HUES48 (cell line): ENCODE results near the gene ADH5.
"Not testable (repeated sequence)": the region's sequence is repeated elsewhere in the genome, so short reads cannot be mapped to it uniquely, and the experiment has no call there.

Source experiments
- H3K27ac ChIP-seq: one replicate; pipeline ENCODE4 v1.7.0; 2013; ENCODE audit warnings: low read depth, low read length, inconsistent platforms
- H3K27me3 ChIP-seq: 2 replicates; pipeline ENCODE4 v1.6.1; 2013; ENCODE audit warnings: mild to moderate bottlenecking, low read length; ENCODE audit not compliant: control insufficient read depth, insufficient read depth
- H3K36me3 ChIP-seq: 2 replicates; pipeline ENCODE4 v1.6.1; 2013; ENCODE audit warnings: low read length; ENCODE audit not compliant: control insufficient read depth, insufficient read depth
- H3K4me1 ChIP-seq: 2 replicates; pipeline ENCODE4 v1.6.1; 2013; ENCODE audit warnings: mild to moderate bottlenecking, low read length; ENCODE audit not compliant: control insufficient read depth, insufficient read depth
- H3K4me3 ChIP-seq: 2 replicates; pipeline ENCODE4 v1.5.1; 2013; ENCODE audit warnings: mild to moderate bottlenecking, low read depth, low read length
- H3K9ac ChIP-seq: 2 replicates; pipeline ENCODE4 v1.6.1; 2013; ENCODE audit warnings: mild to moderate bottlenecking, low read depth, low read length, moderate library complexity
- H3K9me3 ChIP-seq: 2 replicates; pipeline ENCODE4 v1.6.1; 2013; ENCODE audit warnings: low read length; ENCODE audit not compliant: control insufficient read depth, insufficient read depth

Gene ADH5

DNA sequence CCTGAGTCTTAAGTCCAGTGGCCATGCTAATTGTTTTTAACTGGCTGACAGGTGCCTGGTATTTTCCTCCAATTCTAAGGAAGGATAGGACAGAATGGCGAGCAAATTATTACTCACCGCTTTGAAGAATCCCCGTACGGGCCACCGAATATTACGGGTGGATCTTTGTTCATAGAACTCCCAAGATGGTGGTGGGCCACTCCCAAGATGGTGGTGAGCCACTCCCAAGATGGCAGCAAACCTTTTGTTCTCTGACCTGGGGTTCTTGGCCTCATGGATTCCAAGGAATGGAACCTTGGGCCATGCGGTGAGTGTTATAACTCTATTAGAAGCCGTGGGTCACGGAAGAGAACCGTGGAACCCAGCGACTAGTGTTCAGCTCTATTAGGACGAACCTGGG is 20.7 kb upstream of the ADH5 start:
- H3K9ac ChIP-seq, H3K27me3 ChIP-seq, H3K27ac ChIP-seq, H3K4me3 ChIP-seq, H3K36me3 ChIP-seq, H3K4me1 ChIP-seq, H3K9me3 ChIP-seq: not testable (repeated sequence)

DNA sequence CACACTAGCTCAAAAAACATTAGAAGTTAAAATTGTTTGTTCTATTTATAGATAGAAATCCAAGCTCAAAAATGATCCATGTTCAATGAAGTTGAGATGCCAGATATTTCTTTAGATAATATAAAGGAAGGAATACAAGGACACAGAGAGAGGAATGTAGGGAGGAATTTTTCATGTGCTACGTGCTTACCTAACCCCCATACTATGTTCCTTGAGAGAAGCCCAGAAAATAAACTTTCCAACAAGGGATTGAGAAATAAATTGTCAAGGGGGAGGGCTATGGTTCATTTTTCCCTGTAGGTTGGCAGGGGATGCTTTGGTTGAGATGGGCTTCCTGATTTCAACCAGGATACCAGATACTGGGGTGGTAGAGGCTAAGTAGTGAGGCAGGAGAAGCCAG is 15.6 kb upstream of the ADH5 start:
- no peaks in the 10 kb centered on the region for H3K27me3 ChIP-seq
- peaks cover 13% of the 10 kb centered on the region for H3K9me3 ChIP-seq
- H3K27ac ChIP-seq, result no peak overlapping the region
- no peak overlapping the region for H3K4me3 ChIP-seq
- H3K9ac ChIP-seq, result no peak overlapping the region
- H3K36me3 ChIP-seq, result no peaks in the 10 kb centered on the region
- no peaks in the 10 kb centered on the region for H3K4me1 ChIP-seq

DNA sequence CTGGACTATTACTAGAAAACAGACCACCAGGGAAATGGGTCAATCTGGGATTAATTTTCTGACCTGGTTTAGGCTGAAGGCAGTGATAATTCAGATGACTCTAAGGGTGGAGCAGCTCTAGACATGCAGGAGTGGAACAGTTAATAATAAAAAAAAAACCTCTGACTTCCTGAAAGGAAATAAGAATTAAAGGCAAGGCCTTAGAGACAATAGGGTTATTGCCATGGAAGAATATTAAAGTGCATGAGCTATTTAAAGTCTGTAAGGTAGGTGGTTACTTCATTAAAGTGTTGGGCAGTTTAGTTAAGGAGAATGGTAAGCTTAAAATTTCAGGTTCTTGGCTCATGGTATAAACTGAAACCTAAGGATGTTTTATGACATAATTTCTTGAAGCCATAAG is 14.6 kb upstream of the ADH5 start:
- no peaks in the 10 kb centered on the region for H3K4me1 ChIP-seq
- no peak overlapping the region for H3K9ac ChIP-seq
- H3K27me3 ChIP-seq, result no peaks in the 10 kb centered on the region
- no peaks in the 10 kb centered on the region for H3K36me3 ChIP-seq
- no peak overlapping the region for H3K4me3 ChIP-seq
- H3K9me3 ChIP-seq, result peaks cover 14% of the 10 kb centered on the region
- no peak overlapping the region for H3K27ac ChIP-seq

DNA sequence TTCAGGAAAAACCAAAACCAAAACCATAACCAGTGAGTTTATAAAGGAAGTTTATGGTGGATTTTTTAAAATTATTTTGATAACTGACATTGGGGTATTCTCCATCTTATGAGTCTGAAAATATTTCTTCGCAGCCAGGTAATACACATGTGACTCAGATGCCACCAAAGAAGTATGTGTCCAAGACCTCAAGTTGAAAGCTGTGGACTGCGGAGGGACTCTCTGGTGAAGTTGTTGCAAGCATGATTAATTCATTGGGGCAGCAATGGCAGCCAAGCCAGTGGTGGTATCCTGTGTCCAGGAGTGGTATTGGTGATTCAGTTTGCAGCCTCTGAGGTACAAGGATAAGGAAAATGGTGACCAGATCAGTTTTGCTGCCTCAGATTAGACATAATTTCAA is 14.0 kb upstream of the ADH5 start:
- no peak overlapping the region for H3K4me3 ChIP-seq
- H3K27ac ChIP-seq, result no peak overlapping the region
- no peaks in the 10 kb centered on the region for H3K36me3 ChIP-seq
- no peaks in the 10 kb centered on the region for H3K27me3 ChIP-seq
- H3K9ac ChIP-seq, result no peak overlapping the region
- H3K9me3 ChIP-seq, result peaks cover 14% of the 10 kb centered on the region
- no peaks in the 10 kb centered on the region for H3K4me1 ChIP-seq

DNA sequence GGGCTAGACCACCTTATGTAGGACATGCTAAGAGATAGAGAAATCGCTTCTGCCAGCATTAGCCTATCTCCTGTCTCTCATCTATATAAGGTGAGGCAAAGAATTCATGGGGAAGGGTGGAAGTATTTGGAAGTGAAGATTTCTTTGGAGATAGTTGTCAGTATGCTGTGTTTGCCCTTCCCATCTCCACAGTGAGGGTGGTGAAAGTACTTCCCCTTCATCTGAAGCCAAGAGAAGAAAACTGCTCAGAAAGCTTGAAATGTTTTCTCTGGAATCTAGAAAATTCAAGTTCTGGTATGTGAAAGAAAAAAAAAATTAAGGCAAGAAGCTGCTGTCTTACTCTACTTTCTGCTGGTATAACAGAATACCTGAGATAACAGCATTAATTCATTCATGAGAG is 12.3 kb upstream of the ADH5 start:
- peaks cover 14% of the 10 kb centered on the region for H3K9me3 ChIP-seq
- no peaks in the 10 kb centered on the region for H3K36me3 ChIP-seq
- H3K9ac ChIP-seq, result no peak overlapping the region
- no peaks in the 10 kb centered on the region for H3K4me1 ChIP-seq
- no peak overlapping the region for H3K27ac ChIP-seq
- H3K4me3 ChIP-seq, result no peak overlapping the region
- H3K27me3 ChIP-seq, result no peaks in the 10 kb centered on the region

DNA sequence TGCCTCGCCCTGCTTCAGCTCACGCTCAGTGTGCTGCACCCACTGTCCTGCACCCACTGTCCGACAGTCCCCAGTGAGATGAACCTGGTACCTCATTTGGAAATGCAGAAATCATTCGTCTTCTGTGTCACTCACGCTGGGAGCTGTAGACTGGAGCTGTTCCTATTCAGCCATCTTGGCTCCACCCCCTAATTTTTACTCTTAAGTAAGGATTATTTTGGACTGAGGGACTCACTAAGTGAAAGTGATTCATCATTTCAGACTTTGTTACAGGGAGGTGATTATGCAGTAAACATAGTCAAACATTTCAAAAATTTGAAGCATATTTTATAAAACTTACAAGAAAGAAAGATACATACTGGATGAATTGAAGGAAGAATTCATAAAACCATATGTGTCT is 11.2 kb upstream of the ADH5 start:
- not testable (repeated sequence) for H3K27me3 ChIP-seq, H3K4me1 ChIP-seq, H3K4me3 ChIP-seq, H3K27ac ChIP-seq, H3K9ac ChIP-seq, H3K36me3 ChIP-seq
- H3K9me3 ChIP-seq, result peaks cover 14% of the 10 kb centered on the region

DNA sequence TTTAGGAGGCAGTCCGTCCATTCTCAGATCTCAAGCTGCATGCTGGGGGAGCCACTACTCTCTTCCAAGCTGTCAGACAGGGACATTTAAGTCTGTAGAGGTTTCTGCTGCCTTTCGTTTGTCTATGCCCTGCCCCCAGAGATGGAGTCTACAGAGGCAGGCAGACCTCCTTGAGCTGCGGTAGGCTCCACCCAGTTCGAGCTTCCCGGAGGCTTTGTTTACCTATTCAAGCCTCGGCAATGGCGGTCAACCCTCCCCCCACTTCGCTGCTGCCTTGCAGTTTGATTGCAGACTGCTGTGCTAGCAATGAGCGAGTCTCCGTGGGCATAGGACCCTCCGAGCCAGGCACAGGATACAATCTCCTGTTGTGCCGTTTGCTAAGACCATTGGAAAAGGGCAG is 10.7 kb upstream of the ADH5 start:
- Histone ChIP-seq H3K27me3 (no peaks in the 10 kb centered on the region), H3K27ac (no peak overlapping the region), H3K36me3 (no peaks in the 10 kb centered on the region), H3K4me1 (no peaks in the 10 kb centered on the region), H3K9ac (no peak overlapping the region), H3K9me3 (peaks cover 14% of the 10 kb centered on the region), H3K4me3 (no peak overlapping the region)

DNA sequence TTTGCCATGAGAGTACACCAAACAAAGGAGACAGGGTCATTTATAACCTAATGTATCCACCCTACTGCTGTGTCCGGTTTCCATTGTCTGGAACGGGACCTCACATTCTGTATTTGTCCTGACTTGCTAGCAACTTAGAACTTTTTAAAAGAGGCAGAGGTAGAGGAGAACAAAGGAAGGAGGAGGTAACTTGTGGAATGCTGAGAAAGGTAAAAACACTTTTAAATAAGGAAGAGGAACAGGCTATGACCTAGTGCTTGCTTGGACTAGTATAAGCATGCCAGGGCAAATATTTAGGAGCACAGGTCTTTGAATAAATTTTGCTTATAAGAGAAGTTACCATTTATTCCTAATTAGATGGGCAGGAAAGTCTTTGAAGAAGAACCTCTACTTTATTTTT is 3.3 kb upstream of the ADH5 start:
- not testable (repeated sequence) for H3K27ac ChIP-seq, H3K9ac ChIP-seq, H3K36me3 ChIP-seq, H3K27me3 ChIP-seq, H3K9me3 ChIP-seq, H3K4me3 ChIP-seq
- peaks cover 18% of the 10 kb centered on the region for H3K4me1 ChIP-seq

DNA sequence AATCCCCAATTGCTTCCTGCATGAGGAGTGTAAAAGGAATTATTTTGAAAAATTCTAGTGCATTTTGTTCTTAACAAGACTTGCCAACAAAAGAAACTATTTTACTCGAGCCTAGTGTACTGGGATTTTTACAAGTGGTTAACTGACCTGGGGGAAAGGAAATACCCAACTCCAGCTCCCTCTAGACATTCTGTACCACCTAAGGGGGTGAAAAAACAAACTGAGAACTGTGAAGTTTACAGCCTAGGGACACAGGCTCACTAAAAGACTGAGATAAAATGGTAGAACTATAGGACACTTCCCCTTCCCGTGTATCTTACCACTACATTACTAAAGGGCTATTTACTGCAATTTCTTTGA is 2.6 kb upstream of the ADH5 start:
- no peak overlapping the region for H3K27ac ChIP-seq
- no peak overlapping the region for H3K4me3 ChIP-seq
- H3K27me3 ChIP-seq, result no peaks in the 10 kb centered on the region
- no peaks in the 10 kb centered on the region for H3K9me3 ChIP-seq
- peaks cover 2% of the 10 kb centered on the region; the same call in 1 of the 2 replicates for H3K36me3 ChIP-seq
- H3K9ac ChIP-seq, result no peak overlapping the region
- peaks cover 18% of the 10 kb centered on the region for H3K4me1 ChIP-seq

DNA sequence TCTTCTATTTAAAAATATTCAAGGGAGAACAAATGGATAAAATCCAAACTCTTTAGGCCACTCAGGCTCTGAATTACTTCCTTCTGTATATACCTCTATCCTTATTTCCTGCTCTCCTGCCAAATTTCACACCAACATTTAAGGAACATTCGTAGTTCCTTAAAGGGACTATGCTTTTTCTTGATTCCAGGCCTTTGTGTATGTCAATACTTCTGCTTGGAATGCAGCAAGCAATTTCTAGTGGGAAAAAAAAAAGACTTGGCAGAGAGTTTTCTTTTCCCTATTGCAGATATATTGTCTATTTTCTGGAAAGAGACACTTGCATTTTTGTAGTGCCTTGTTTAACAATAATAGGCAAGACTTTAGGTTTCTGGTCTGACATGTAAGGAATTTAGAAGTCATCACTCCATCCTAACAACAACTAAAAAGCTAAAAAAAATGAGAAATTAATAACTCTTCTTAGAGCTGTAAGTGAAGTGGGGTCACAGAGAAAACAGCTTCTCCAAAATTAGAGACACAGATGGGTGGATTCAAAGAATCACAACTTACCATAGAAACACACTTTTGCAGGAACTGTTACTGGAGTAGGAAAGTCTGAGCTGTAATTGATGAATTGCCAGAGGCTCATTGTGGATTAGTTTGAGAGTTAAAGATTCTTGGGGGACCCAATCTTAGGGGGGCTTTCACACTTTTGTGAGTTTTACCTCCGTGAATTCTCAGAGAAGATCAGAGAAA is 2.1 kb upstream of the ADH5 start:
- no peak overlapping the region for H3K9ac ChIP-seq

DNA sequence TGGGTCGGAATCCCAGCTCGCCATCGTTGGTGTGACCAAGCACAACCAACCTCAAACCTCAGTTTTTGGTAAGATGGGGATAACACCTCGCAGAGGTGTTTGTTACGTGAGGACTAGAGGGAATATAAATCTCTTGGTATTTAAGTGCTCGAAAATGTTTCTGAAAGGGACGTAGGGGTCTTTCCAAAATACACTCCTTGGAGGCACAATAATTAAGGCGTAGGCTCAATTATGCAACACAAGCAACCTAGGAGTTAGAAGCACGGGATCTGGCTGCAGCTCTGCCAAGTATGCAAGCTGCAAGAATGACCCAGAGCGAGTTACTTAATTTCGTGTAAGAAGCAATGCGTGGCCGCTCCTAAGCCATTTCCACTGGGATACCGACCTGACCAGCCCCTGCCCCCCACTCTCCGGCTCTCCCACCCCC is 552 bp downstream of the ADH5 start:
- H3K27ac ChIP-seq, result peak overlapping the region; percentile 90
- peak overlapping the region; percentile 97 for H3K9ac ChIP-seq
- H3K9me3 ChIP-seq, result no peaks in the 10 kb centered on the region
- peak overlapping the region; percentile 98 for H3K4me3 ChIP-seq
- H3K36me3 ChIP-seq, result peaks cover 32% of the 10 kb centered on the region
- H3K4me1 ChIP-seq, result peaks cover 18% of the 10 kb centered on the region
- H3K27me3 ChIP-seq, result no peaks in the 10 kb centered on the region

More for the DNA sequence above, 2.1 kb upstream of the ADH5 start:
- H3K4me1 ChIP-seq, result peaks cover 18% of the 10 kb centered on the region
- H3K27me3 ChIP-seq, result no peaks in the 10 kb centered on the region
- H3K4me3 ChIP-seq, result peak overlapping the region; percentile 98; the same call in 1 of the 2 replicates
- no peak overlapping the region for H3K27ac ChIP-seq
- peaks cover 6% of the 10 kb centered on the region for H3K36me3 ChIP-seq
- no peaks in the 10 kb centered on the region for H3K9me3 ChIP-seq
